ENCODE data around the gene TNFAIP3. TPM values are rescaled to one million over a fixed set of nuclear protein-coding genes. Genes with fewer than 3 reads are reported as not detected.

The TNFAIP3 gene
- total and polyA plus RNA-seq, 2 donors (not counting 3 experiments of a cell fraction or from before 2014, with no cell fraction given) = 4.0 to 8.6 TPM

DNA sequence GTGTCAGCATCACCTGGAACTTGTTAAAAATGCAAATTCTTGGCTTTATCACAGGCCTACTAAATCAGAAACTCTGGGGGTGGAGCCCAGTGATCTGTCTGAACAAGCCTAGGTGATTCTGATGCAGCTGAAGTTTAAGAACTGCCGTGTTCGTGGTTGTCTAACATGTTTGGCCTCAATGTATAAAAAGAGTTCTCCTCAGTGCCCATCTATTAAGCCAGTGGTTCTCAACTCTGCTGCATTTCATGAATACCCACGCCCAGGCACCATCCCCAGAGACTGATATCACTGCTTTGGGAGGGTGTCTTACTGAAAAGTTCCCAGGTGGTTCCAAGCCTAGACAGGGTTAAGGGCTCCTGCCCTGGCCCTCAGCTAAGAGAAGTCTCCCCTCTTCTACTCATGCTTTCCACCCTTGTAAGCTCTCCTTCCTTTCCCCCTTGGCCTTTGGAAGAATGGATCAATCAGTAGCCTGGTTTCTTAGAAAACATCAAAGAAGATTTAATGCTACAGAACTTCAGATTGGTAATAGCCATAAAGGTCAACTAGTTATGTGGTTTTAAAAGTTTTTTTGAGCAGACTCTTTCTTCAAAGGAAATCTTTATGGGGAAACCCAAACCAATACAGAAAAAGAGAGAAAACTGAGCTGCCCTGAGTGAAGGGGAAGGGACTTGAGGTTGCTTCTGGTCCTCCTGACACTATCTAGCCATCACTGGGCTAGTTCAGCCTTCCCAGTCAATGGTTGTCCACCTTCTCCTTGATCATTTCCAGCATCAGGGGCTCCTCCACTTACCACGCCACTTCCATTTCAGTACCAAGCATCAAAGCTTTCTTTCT lies 38.9 kb upstream of the TNFAIP3 start:
- BruUV-seq (replicated peaks) = no TSS peak
- Histone ChIP-seq H3K4me3 (replicated peaks in 1 of 3; ENCODE audit: insufficient read depth in 1 of 3, low read depth in 1 of 3, low read length in 3 of 3) (no peak overlapping the region), H2AFZ (ENCODE audit: low read depth, low read length) (no peak overlapping the region), H3K27me3 (ENCODE audit: control insufficient read depth in 2 of 2, insufficient read depth in 2 of 2, low read length in 2 of 2) (no peaks in the 10 kb centered on the region), H3K36me3 (ENCODE audit: control insufficient read depth in 2 of 2, extremely low read depth in 1 of 2, insufficient read depth in 2 of 2, low read length in 2 of 2) (no peaks in the 10 kb centered on the region), H4K20me1 (replicated peaks; ENCODE audit: control insufficient read depth, extremely low read depth, insufficient read depth, low read length) (peaks cover 2% of the 10 kb centered on the region), H3K9me3 (replicated peaks; ENCODE audit: control insufficient read depth, insufficient read depth, low read length) (no peaks in the 10 kb centered on the region), H3K4me1 (ENCODE audit: control insufficient read depth, extremely low read depth, insufficient read depth, low read length) (no peaks in the 10 kb centered on the region), H3K79me2 (ENCODE audit: control insufficient read depth, insufficient read depth, low read length) (no peaks in the 10 kb centered on the region), H3K9me1 (replicated peaks; ENCODE audit: control insufficient read depth, extremely low read depth, insufficient read depth, low read length) (no peaks in the 10 kb centered on the region), H3K4me2 (ENCODE audit: insufficient read depth, low read length) (no peak overlapping the region), H3K27ac (ENCODE audit: insufficient read depth, low read depth, low read length) (no peak overlapping the region), H3K9ac (replicated peaks; ENCODE audit: extremely low read depth, insufficient read depth, low read length) (no peak overlapping the region)
- FAIRE-seq (no peak), DNase-seq (ENCODE audit: low read depth, low spot score) (no peak)
- dilution Hi-C loops (cut with MboI; ENCODE audit: extremely low pct_ligation_motif_present, low sequenced_read_pairs) = no loop called here
- CTCF ChIA-PET = no interaction called here
- TF ChIP-seq, protein P1, sequence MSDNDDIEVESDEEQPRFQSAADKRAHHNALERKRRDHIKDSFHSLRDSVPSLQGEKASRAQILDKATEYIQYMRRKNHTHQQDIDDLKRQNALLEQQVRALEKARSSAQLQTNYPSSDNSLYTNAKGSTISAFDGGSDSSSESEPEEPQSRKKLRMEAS (IDR thresholded peaks at IDR 0.05; ENCODE audit: insufficient read depth, insufficient read length) = no peak
- TF ChIP-seq EZH2 (IDR thresholded peaks at IDR 0.05; ENCODE audit: borderline replicate concordance, low read depth, low read length, severe bottlenecking) (no peak), POLR2A (IDR thresholded peaks at IDR 0.05; ENCODE audit: low read depth, low read length) (no peak), GATA2 (IDR thresholded peaks at IDR 0.05; ENCODE audit: insufficient read depth, insufficient read length, low read depth, low read length) (no peak), POLR2AphosphoS5 (IDR thresholded peaks at IDR 0.05; ENCODE audit: insufficient read depth, low read depth, low read length) (no peak), JUN (IDR thresholded peaks at IDR 0.05; ENCODE audit: borderline replicate concordance, insufficient read depth, insufficient read length, low read depth) (no peak)
- TF ChIP-seq, protein P2, sequence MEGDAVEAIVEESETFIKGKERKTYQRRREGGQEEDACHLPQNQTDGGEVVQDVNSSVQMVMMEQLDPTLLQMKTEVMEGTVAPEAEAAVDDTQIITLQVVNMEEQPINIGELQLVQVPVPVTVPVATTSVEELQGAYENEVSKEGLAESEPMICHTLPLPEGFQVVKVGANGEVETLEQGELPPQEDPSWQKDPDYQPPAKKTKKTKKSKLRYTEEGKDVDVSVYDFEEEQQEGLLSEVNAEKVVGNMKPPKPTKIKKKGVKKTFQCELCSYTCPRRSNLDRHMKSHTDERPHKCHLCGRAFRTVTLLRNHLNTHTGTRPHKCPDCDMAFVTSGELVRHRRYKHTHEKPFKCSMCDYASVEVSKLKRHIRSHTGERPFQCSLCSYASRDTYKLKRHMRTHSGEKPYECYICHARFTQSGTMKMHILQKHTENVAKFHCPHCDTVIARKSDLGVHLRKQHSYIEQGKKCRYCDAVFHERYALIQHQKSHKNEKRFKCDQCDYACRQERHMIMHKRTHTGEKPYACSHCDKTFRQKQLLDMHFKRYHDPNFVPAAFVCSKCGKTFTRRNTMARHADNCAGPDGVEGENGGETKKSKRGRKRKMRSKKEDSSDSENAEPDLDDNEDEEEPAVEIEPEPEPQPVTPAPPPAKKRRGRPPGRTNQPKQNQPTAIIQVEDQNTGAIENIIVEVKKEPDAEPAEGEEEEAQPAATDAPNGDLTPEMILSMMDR (IDR thresholded peaks at IDR 0.05; ENCODE audit: extremely low read depth in 1 of 2, insufficient read depth in 1 of 2, low read depth in 1 of 2, low read length in 2 of 2) = no peak
- intact Hi-C loops (cut with micrococcal nuclease) = no loop called here
- POLR2A ChIA-PET = no interaction called here
